Choroid plexus epithelial cell (primary cell): Measurements from ENCODE around the gene MARK4.
"Not testable (repeated sequence)": the region's sequence is repeated elsewhere in the genome, so short reads cannot be mapped to it uniquely, and the experiment has no call there.

ENCODE experiments used
- DNase-seq: peaks from one replicate; pipeline ENCODE4 v3.0.0-alpha.2; 2010; ENCODE audit warnings: low read depth
- H3K4me3 ChIP-seq: 2 replicates; pipeline ENCODE4 v1.5.1; 2011; ENCODE audit warnings: low read depth, mild to moderate bottlenecking, control low read depth, low read length, moderate library complexity
- CTCF ChIP-seq: conservative IDR thresholded peaks from 2 replicates; pipeline ENCODE4 v1.5.1; 2011; ENCODE audit warnings: low read depth, mild to moderate bottlenecking, control low read depth, inconsistent platforms, low read length, moderate library complexity

MARK4 gene

GRCh38 chr19:45258862-45259261 is 7.8 kb downstream of the MARK4 start:
- no peak for TF ChIP-seq CTCF
- DNase-seq = no peak
- no peak overlapping the region for H3K4me3 ChIP-seq

DNA sequence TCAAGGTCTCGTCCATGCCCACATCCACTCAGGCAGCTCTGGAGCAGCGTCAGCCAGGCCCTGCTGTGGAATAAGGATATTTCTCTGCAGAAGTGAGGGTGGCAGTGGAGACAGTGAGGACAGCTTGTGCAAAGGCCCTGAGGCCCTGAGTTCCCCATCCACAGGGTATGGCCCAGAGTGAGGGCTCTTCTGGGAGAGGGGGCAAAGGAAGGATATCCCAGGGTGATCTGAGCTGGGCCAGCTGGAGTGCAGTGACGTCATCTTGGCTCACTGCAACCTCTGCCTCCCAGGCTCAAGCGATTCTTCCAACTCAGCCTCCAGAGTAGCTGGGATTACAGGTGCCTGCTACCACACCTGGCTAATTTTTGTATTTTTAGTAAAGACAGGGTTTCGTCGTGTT is 11.5 kb downstream of the MARK4 start:
- H3K4me3 ChIP-seq = no peak overlapping the region
- no peak for DNase-seq
- no peak for TF ChIP-seq CTCF

GRCh38 chr19:45263013-45263412 is 11.9 kb downstream of the MARK4 start:
- TF ChIP-seq CTCF = no peak
- H3K4me3 ChIP-seq = no peak overlapping the region
- no peak for DNase-seq

DNA sequence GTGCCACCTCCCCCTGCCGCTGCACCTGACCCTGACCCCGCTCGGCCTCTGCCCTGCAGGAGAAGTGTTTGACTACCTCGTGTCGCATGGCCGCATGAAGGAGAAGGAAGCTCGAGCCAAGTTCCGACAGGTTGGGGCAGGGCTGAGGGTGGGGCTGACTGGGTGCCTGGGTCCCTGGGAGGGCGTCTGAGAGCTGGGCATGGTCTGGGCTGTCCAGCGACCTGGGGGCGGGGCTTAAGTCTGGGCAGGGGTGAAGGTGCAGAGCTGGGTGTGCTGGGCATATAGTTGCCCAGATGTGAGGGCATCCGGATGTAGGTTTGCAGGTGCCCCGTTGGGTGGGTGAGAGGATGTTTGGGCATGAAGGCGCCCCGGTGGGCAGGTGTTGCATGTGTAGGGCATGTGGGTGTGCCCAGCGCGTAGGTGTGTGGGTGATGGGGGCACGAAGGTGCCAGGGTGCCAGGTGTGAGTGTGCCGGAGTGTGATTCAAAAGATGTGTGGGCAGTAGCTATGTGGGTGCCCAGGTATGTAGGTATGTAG is 13.8 kb downstream of the MARK4 start:
- no peak overlapping the region for H3K4me3 ChIP-seq
- TF ChIP-seq CTCF = no peak
- DNase-seq = no peak

DNA sequence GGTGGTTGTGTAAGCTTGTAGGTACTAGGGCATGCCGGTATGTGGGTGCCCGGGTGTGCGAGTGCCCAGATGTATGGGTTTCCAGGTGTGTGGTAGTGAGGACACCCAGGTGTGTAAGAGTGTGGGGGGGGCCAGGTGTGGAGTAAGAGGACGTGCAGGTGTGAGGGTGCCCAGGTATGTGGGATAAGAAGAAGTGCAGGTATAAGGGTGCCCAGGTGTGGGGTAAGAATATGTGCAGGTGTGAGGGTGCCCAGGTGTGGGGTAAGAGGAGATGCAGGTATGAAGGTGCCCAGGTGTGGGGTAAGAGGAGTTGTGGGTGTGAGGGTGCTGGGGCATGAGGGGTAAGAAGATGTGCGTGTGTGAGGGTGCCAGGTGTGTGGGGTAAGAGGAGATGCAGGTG is 14.3 kb downstream of the MARK4 start:
- DNase-seq = no peak
- no peak for TF ChIP-seq CTCF
- H3K4me3 ChIP-seq = no peak overlapping the region

DNA sequence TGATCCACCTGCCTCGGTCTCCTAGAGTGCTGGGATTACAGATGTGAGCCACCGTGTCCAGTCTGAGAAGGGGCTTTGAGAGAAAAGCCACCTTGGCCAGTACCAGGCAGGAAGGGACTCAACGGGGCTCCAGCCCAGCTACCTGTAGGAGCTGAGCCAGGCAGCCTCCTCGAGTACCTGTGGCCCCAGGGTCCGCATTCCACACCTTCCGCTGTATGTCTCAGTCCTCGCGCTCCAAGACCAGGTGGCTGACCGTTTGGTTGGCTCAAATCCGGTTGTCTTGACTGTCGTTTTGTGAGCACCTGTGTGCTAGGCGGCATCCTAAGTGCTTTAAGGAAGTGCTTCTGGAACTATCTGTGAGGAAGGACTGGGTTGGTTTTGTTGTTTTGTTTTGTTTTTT is 16.2 kb downstream of the MARK4 start:
- no peak for TF ChIP-seq CTCF
- no peak for DNase-seq
- H3K4me3 ChIP-seq = no peak overlapping the region

- H3K4me3 ChIP-seq, DNase-seq: not testable (repeated sequence)
Measured at GRCh38 chr19:45269939-45270338, 18.9 kb downstream of the MARK4 start.
